K562 (cell line): Measurements from ENCODE around the gene GLRX. TPM values are rescaled to one million over a fixed set of nuclear protein-coding genes. Genes with fewer than 3 reads are reported as not detected.

ENCODE experiments used
- ATAC-seq: fragments of 200-7000 bp; cut with Tn5 transposase; 3 replicates; pipeline ENCODE4 v1.9.1; 2020; ENCODE audit warnings: moderate library complexity
- BruUV-seq: library from RNA; stranded (reverse); fragments of 400-500 nt; replicated peaks from 2 replicates; lab custom pipeline; 2021; lab: Mats Ljungman, UMichigan
- CTCF ChIA-PET: fragments of 300-600 bp; formaldehyde crosslinking; extraction: SDS; loops from one replicate; lab custom pipeline; 2021; ENCODE audit warnings: low intra/inter-chr PET ratio; lab: Yijun Ruan, JAX
- POLR2A ChIA-PET: fragments of 300-600, 350-650 bp; sonication (Branson Sonifier 250); formaldehyde crosslinking; extraction: SDS; loops from one replicate; lab custom pipeline; 2021; ENCODE audit warnings: antibody characterized with exemption, inconsistent platforms; lab: Yijun Ruan, JAX
- DNase-seq, 4 experiments: peaks; one replicate each; pipeline versions ENCODE4 v3.0.0 to v3.0.0-alpha.2; 2011 to 2018; ENCODE audit warnings: low spot score in 3 of 4, mixed read lengths in 3 of 4; ENCODE audit errors: extremely low read depth in 1 of 4
- FAIRE-seq: peaks from 2 replicates; lab custom pipeline; 2011; peaks lifted over from hg19 to GRCh38; lab: Jason Lieb, UNC
- H2AFZ ChIP-seq: 2 replicates; pipeline ENCODE4 v1.6.0; 2011; ENCODE audit warnings: low read depth, low read length, control low read depth, inconsistent platforms
- H3K27ac ChIP-seq: fragments of 200-600 bp; 3 replicates; pipeline ENCODE4 v1.8.0; 2011; ENCODE audit warnings: low read depth, mild to moderate bottlenecking, control low read depth, inconsistent platforms, low read length, moderate library complexity, mixed read lengths; ENCODE audit errors: extremely low read depth
- H3K27me3 ChIP-seq, 2 experiments: fragments of 300-600 bp in 1 of 2; 2 replicates in 1 of 2; 3 replicates in 1 of 2; pipeline versions ENCODE4 v1.6.0 to v1.8.0; 2011; ENCODE audit warnings: inconsistent platforms in 2 of 2, low read length in 2 of 2, mild to moderate bottlenecking in 1 of 2, mixed read lengths in 1 of 2, moderate library complexity in 1 of 2; ENCODE audit not compliant: control insufficient read depth in 2 of 2, insufficient read depth in 2 of 2
- H3K36me3 ChIP-seq: fragments of 300-600 bp; 3 replicates; pipeline ENCODE4 v1.8.0; 2011; ENCODE audit warnings: mild to moderate bottlenecking, low read length, inconsistent platforms; ENCODE audit not compliant: control insufficient read depth, insufficient read depth
- H3K4me1 ChIP-seq, 2 experiments: fragments of 200-600 bp in 1 of 2; replicated peaks in 1 of 2; 2 replicates in 1 of 2; 3 replicates in 1 of 2; pipeline versions ENCODE4 v1.5.1 to v1.8.0; 2011; ENCODE audit warnings: inconsistent platforms in 2 of 2, low read length in 2 of 2, mild to moderate bottlenecking in 1 of 2, mixed read lengths in 1 of 2, moderate library complexity in 1 of 2; ENCODE audit not compliant: control insufficient read depth in 2 of 2, insufficient read depth in 2 of 2
- H3K4me2 ChIP-seq: 2 replicates; pipeline ENCODE4 v1.6.1; 2011; ENCODE audit warnings: low read length, control low read depth, inconsistent platforms, mixed read lengths; ENCODE audit not compliant: insufficient read depth
- H3K4me3 ChIP-seq: fragments of 200-600 bp; sonication (generic), shearing (Covaris generic); 2 replicates; pipeline ENCODE4 v1.5.1; 2016; ENCODE audit warnings: control low read depth, inconsistent platforms
- H3K79me2 ChIP-seq: fragments of 200-600 bp; 3 replicates; pipeline ENCODE4 v1.8.0; 2011; ENCODE audit warnings: low read length, inconsistent platforms; ENCODE audit not compliant: control insufficient read depth, insufficient read depth
- H3K9ac ChIP-seq, 2 experiments: 2 replicates each; pipeline versions ENCODE4 v1.6.0 to v1.6.1; 2011; ENCODE audit warnings: low read depth in 2 of 2, low read length in 2 of 2, control low read depth in 1 of 2, inconsistent platforms in 1 of 2, mild to moderate bottlenecking in 1 of 2, mixed read lengths in 1 of 2; ENCODE audit not compliant: insufficient read depth in 1 of 2
- H3K9me1 ChIP-seq: one replicate; pipeline ENCODE4 v1.6.0; 2011; ENCODE audit warnings: inconsistent platforms, mild to moderate bottlenecking, low read length, moderate library complexity; ENCODE audit not compliant: control insufficient read depth, insufficient read depth
- H3K9me3 ChIP-seq: replicated peaks from 2 replicates; pipeline ENCODE4 v1.5.1; 2011; ENCODE audit warnings: low read depth, low read length, inconsistent platforms; ENCODE audit not compliant: control insufficient read depth, insufficient read depth
- H4K20me1 ChIP-seq: replicated peaks from 2 replicates; pipeline ENCODE4 v1.6.1; 2011; ENCODE audit warnings: low read length, inconsistent platforms, mixed read lengths; ENCODE audit not compliant: control insufficient read depth, insufficient read depth
- CBX2 ChIP-seq: fragments of 200-600 bp; sonication (generic); IDR thresholded peaks from one replicate; pipeline ENCODE4 v1.6.1; 2012; ENCODE audit warnings: mild to moderate bottlenecking, low read length, inconsistent platforms; ENCODE audit not compliant: insufficient read depth, poor library complexity, severe bottlenecking
- DLX4 ChIP-seq: fragments of 250-450 bp; sonication (Bioruptor Pico); IDR thresholded peaks from 2 replicates; pipeline ENCODE4 v1.6.1; 2021; ENCODE audit warnings: mild to moderate bottlenecking
- EGR1 ChIP-seq: fragments of 450-650 bp; conservative IDR thresholded peaks from 2 replicates; pipeline ENCODE4 v1.6.1; 2017; ENCODE audit warnings: mild to moderate bottlenecking
- ELF1 ChIP-seq: fragments of 200-800 bp; sonication (Bioruptor generic); IDR thresholded peaks from 2 replicates; pipeline ENCODE4 v1.6.1; 2016; ENCODE audit warnings: missing genetic modification characterization, missing compliant biosample characterization
- GATA2 ChIP-seq: sonication (generic); formaldehyde crosslinking; IDR thresholded peaks from 2 replicates; pipeline ENCODE4 v1.4.0; 2020; ENCODE audit warnings: mild to moderate bottlenecking, missing genetic modification reagents
- HLTF ChIP-seq: fragments of 450-650 bp; IDR thresholded peaks from 2 replicates; pipeline ENCODE4 v1.6.1; 2016
- MBD2 ChIP-seq: sonication (generic); IDR thresholded peaks from 2 replicates; pipeline ENCODE4 v1.6.1; 2016; ENCODE audit warnings: low read depth, borderline replicate concordance
- MCM3 ChIP-seq: fragments of 450-650 bp; IDR thresholded peaks from 2 replicates; pipeline ENCODE4 v1.6.1; 2016
- MIER1 ChIP-seq: fragments of 450-650 bp; IDR thresholded peaks from 2 replicates; pipeline ENCODE4 v1.6.1; 2016; ENCODE audit warnings: antibody characterized with exemption, mild to moderate bottlenecking, low read depth
- MXD1 ChIP-seq: fragments of 250-450 bp; sonication (Bioruptor Pico); IDR thresholded peaks from 2 replicates; pipeline ENCODE4 v1.8.0; 2021; ENCODE audit warnings: borderline replicate concordance, mild to moderate bottlenecking, moderate library complexity; ENCODE audit not compliant: poor library complexity, severe bottlenecking
- POLR2A ChIP-seq: fragments of 450-650 bp; conservative IDR thresholded peaks from 2 replicates; pipeline ENCODE4 v1.6.1; 2016
- TFAM ChIP-seq: fragments of 250-450 bp; sonication (Bioruptor Pico); conservative IDR thresholded peaks from 2 replicates; pipeline ENCODE4 v1.5.0; 2021; ENCODE audit warnings: mild to moderate bottlenecking, moderate library complexity
- ZNF398 ChIP-seq: fragments of 250-450 bp; sonication (Bioruptor Pico); IDR thresholded peaks from 2 replicates; pipeline ENCODE4 v1.8.0; 2021; ENCODE audit warnings: moderate library complexity, mild to moderate bottlenecking, inconsistent platforms
- WGBS: fragments of 100-300 bp; shearing (Covaris generic); methylation state at CpG from one replicate; pipeline ENCODE4 v1.1.6; 2016; ENCODE audit warnings: low coverage, mixed read lengths; ENCODE audit not compliant: insufficient coverage; ENCODE audit errors: missing lambda C conversion rate; 5-methylcytosine and 5-hydroxymethylcytosine counted together
- in situ Hi-C: fragments of 300-500 bp; cut with MboI; formaldehyde crosslinking; loops from 4 replicates; pipeline ENCODE4 v1.15.0; 2018; ENCODE audit warnings: inconsistent platforms, mixed read lengths
- intact Hi-C: fragments of 100-400 bp; cut with micrococcal nuclease; formaldehyde crosslinking; loops from 2 replicates; pipeline ENCODE4 v1.14.2; 2022
- polyA plus RNA-seq, 8 experiments: library from polyadenylated mRNA; depleted of rRNA in 4 of 8; stranded (reverse) in 5 of 8; unstranded in 3 of 8; fragments of >200 nt; fragmentation: Nextera tagmentation in 2 of 8; fragmentation: Illumina TruSeq in 1 of 8; extraction: Ambion mirVana in 2 of 8; extraction: Trizol in 1 of 8; gene quantifications; 2 replicates each; pipeline versions ENCODE4 v1.2.1 to v1.2.3, GENCODE V29; 2011 to 2014; ENCODE audit warnings: inconsistent platforms in 1 of 8, missing spikeins in 1 of 8
- total RNA-seq, 7 experiments: library from RNA; depleted of rRNA in 6 of 7; stranded (reverse); fragments of >200 nt in 6 of 7; fragmentation: Illumina TruSeq in 2 of 7; extraction: Trizol in 2 of 7; gene quantifications; 2 replicates each; pipeline versions ENCODE4 v1.2.1 to v1.2.3, GENCODE V29; 2011 to 2021; ENCODE audit warnings: low replicate concordance in 1 of 7
- TF ChIP-seq, protein P1 (sequence below): fragments of 200-800 bp; sonication (Bioruptor generic); IDR thresholded peaks from 2 replicates; pipeline ENCODE4 v1.6.1; 2016; ENCODE audit warnings: missing genetic modification characterization, missing compliant biosample characterization

GLRX gene
- total and polyA plus RNA-seq, 9 of the 15 experiments (the other 6 are each of a cell fraction or from before 2014, with no cell fraction given), result 2.3 to 11.2 (median 4.6) TPM

GRCh38 chr5:95838001-95838520 is 15.5 kb upstream of the GLRX start (continued):
- TF ChIP-seq, protein P1, sequence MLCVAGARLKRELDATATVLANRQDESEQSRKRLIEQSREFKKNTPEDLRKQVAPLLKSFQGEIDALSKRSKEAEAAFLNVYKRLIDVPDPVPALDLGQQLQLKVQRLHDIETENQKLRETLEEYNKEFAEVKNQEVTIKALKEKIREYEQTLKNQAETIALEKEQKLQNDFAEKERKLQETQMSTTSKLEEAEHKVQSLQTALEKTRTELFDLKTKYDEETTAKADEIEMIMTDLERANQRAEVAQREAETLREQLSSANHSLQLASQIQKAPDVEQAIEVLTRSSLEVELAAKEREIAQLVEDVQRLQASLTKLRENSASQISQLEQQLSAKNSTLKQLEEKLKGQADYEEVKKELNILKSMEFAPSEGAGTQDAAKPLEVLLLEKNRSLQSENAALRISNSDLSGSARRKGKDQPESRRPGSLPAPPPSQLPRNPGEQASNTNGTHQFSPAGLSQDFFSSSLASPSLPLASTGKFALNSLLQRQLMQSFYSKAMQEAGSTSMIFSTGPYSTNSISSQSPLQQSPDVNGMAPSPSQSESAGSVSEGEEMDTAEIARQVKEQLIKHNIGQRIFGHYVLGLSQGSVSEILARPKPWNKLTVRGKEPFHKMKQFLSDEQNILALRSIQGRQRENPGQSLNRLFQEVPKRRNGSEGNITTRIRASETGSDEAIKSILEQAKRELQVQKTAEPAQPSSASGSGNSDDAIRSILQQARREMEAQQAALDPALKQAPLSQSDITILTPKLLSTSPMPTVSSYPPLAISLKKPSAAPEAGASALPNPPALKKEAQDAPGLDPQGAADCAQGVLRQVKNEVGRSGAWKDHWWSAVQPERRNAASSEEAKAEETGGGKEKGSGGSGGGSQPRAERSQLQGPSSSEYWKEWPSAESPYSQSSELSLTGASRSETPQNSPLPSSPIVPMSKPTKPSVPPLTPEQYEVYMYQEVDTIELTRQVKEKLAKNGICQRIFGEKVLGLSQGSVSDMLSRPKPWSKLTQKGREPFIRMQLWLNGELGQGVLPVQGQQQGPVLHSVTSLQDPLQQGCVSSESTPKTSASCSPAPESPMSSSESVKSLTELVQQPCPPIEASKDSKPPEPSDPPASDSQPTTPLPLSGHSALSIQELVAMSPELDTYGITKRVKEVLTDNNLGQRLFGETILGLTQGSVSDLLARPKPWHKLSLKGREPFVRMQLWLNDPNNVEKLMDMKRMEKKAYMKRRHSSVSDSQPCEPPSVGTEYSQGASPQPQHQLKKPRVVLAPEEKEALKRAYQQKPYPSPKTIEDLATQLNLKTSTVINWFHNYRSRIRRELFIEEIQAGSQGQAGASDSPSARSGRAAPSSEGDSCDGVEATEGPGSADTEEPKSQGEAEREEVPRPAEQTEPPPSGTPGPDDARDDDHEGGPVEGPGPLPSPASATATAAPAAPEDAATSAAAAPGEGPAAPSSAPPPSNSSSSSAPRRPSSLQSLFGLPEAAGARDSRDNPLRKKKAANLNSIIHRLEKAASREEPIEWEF (CRISPR knock-in tag), result no peak
- TF ChIP-seq EGR1 (no peak), CBX2 (no peak), TFAM (CRISPR knock-in tag) (no peak)
- TF ChIP-seq, all 486 proteins: peak for 0

DNA sequence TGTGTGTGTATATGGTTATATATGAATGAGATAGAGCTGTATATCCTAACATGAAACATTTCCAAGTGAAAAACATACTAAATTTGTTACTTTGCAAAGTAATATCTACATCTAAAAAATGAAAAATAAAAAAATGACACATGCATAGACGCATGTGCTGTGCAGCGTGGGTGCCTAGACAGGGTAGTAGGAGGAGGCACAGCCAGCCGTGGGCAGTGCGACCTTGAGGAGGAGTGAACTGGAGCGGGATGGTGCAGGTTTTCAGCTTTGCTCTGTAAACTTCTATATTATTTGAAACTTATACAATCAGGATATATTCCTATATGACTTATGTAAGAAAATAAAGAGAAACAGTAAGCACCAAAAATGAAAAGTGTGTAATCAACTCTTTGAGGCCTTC is 15.0 kb upstream of the GLRX start:
- ChIA-PET CTCF (no interaction called here), POLR2A (interaction anchor here (0.6 to 1.0 kb wide), 2 partner anchors 32 to 57 kb away, joined by 3 to 4 read pairs; no protein-coding TSS in a partner anchor)
- Histone ChIP-seq H3K4me2 (no peak overlapping the region), H3K4me3 (no peak overlapping the region), H2AFZ (no peak overlapping the region), H3K9me1 (no peaks in the 10 kb centered on the region), H3K9me3 (no peaks in the 10 kb centered on the region), H3K9ac (no peak overlapping the region), H3K27me3 (no peaks in the 10 kb centered on the region), H4K20me1 (no peaks in the 10 kb centered on the region), H3K79me2 (no peaks in the 10 kb centered on the region), H3K36me3 (no peaks in the 10 kb centered on the region), H3K4me1 (peaks cover 5 to 10% of the 10 kb centered on the region in 2 experiments; a peak in 4 of 5 replicates), H3K27ac (no peak overlapping the region)
- intact Hi-C loops (no loop called here), in situ Hi-C loops (loop anchor here (25.0 kb wide), 1 partner anchor 875 kb away; no protein-coding TSS in a partner anchor)
- ATAC-seq (no peak), DNase-seq (no peak), FAIRE-seq (no peak)
- 51% methylated on average over 5 of the region's 5 CpGs for WGBS
- BruUV-seq, result no TSS peak
- TF ChIP-seq ZNF398 (CRISPR knock-in tag), result no peak
- no peak for TF ChIP-seq GATA2
- no peak for TF ChIP-seq MBD2
- no peak for TF ChIP-seq MXD1 (CRISPR knock-in tag)
- TF ChIP-seq POLR2A, result no peak
- no peak for TF ChIP-seq MIER1
- no peak for TF ChIP-seq HLTF
- TF ChIP-seq ELF1, result no peak
- no peak for TF ChIP-seq MCM3
- no peak for TF ChIP-seq DLX4 (CRISPR knock-in tag)
